K562 (cell line): ENCODE results near the gene SLC12A3. TPM values are rescaled to one million over a fixed set of nuclear protein-coding genes. Genes with fewer than 3 reads are reported as not detected.

Experiments used
- ATAC-seq: fragments of 200-7000 bp; cut with Tn5 transposase; 3 replicates; pipeline ENCODE4 v1.9.1; 2020; ENCODE audit warnings: moderate library complexity
- BruUV-seq: library from RNA; stranded (reverse); fragments of 400-500 nt; replicated peaks from 2 replicates; lab custom pipeline; 2021; lab: Mats Ljungman, UMichigan
- CTCF ChIA-PET: fragments of 300-600 bp; formaldehyde crosslinking; extraction: SDS; loops from one replicate; lab custom pipeline; 2021; ENCODE audit warnings: low intra/inter-chr PET ratio; lab: Yijun Ruan, JAX
- POLR2A ChIA-PET: fragments of 300-600, 350-650 bp; sonication (Branson Sonifier 250); formaldehyde crosslinking; extraction: SDS; loops from one replicate; lab custom pipeline; 2021; ENCODE audit warnings: antibody characterized with exemption, inconsistent platforms; lab: Yijun Ruan, JAX
- DNase-seq, 4 experiments: peaks; one replicate each; pipeline versions ENCODE4 v3.0.0 to v3.0.0-alpha.2; 2011 to 2018; ENCODE audit warnings: low spot score in 3 of 4, mixed read lengths in 3 of 4; ENCODE audit errors: extremely low read depth in 1 of 4
- FAIRE-seq: peaks from 2 replicates; lab custom pipeline; 2011; peaks lifted over from hg19 to GRCh38; lab: Jason Lieb, UNC
- H2AFZ ChIP-seq: 2 replicates; pipeline ENCODE4 v1.6.0; 2011; ENCODE audit warnings: low read depth, low read length, control low read depth, inconsistent platforms
- H3K27ac ChIP-seq: fragments of 200-600 bp; 3 replicates; pipeline ENCODE4 v1.8.0; 2011; ENCODE audit warnings: low read depth, mild to moderate bottlenecking, control low read depth, inconsistent platforms, low read length, moderate library complexity, mixed read lengths; ENCODE audit errors: extremely low read depth
- H3K27me3 ChIP-seq, 2 experiments: fragments of 300-600 bp in 1 of 2; 2 replicates in 1 of 2; 3 replicates in 1 of 2; pipeline versions ENCODE4 v1.6.0 to v1.8.0; 2011; ENCODE audit warnings: inconsistent platforms in 2 of 2, low read length in 2 of 2, mild to moderate bottlenecking in 1 of 2, mixed read lengths in 1 of 2, moderate library complexity in 1 of 2; ENCODE audit not compliant: control insufficient read depth in 2 of 2, insufficient read depth in 2 of 2
- H3K36me3 ChIP-seq: fragments of 300-600 bp; 3 replicates; pipeline ENCODE4 v1.8.0; 2011; ENCODE audit warnings: mild to moderate bottlenecking, low read length, inconsistent platforms; ENCODE audit not compliant: control insufficient read depth, insufficient read depth
- H3K4me1 ChIP-seq, 2 experiments: fragments of 200-600 bp in 1 of 2; replicated peaks in 1 of 2; 2 replicates in 1 of 2; 3 replicates in 1 of 2; pipeline versions ENCODE4 v1.5.1 to v1.8.0; 2011; ENCODE audit warnings: inconsistent platforms in 2 of 2, low read length in 2 of 2, mild to moderate bottlenecking in 1 of 2, mixed read lengths in 1 of 2, moderate library complexity in 1 of 2; ENCODE audit not compliant: control insufficient read depth in 2 of 2, insufficient read depth in 2 of 2
- H3K4me2 ChIP-seq: 2 replicates; pipeline ENCODE4 v1.6.1; 2011; ENCODE audit warnings: low read length, control low read depth, inconsistent platforms, mixed read lengths; ENCODE audit not compliant: insufficient read depth
- H3K4me3 ChIP-seq: fragments of 200-600 bp; sonication (generic), shearing (Covaris generic); 2 replicates; pipeline ENCODE4 v1.5.1; 2016; ENCODE audit warnings: control low read depth, inconsistent platforms
- H3K79me2 ChIP-seq: fragments of 200-600 bp; 3 replicates; pipeline ENCODE4 v1.8.0; 2011; ENCODE audit warnings: low read length, inconsistent platforms; ENCODE audit not compliant: control insufficient read depth, insufficient read depth
- H3K9ac ChIP-seq, 2 experiments: 2 replicates each; pipeline versions ENCODE4 v1.6.0 to v1.6.1; 2011; ENCODE audit warnings: low read depth in 2 of 2, low read length in 2 of 2, control low read depth in 1 of 2, inconsistent platforms in 1 of 2, mild to moderate bottlenecking in 1 of 2, mixed read lengths in 1 of 2; ENCODE audit not compliant: insufficient read depth in 1 of 2
- H3K9me1 ChIP-seq: one replicate; pipeline ENCODE4 v1.6.0; 2011; ENCODE audit warnings: inconsistent platforms, mild to moderate bottlenecking, low read length, moderate library complexity; ENCODE audit not compliant: control insufficient read depth, insufficient read depth
- H3K9me3 ChIP-seq: replicated peaks from 2 replicates; pipeline ENCODE4 v1.5.1; 2011; ENCODE audit warnings: low read depth, low read length, inconsistent platforms; ENCODE audit not compliant: control insufficient read depth, insufficient read depth
- H4K20me1 ChIP-seq: replicated peaks from 2 replicates; pipeline ENCODE4 v1.6.1; 2011; ENCODE audit warnings: low read length, inconsistent platforms, mixed read lengths; ENCODE audit not compliant: control insufficient read depth, insufficient read depth
- ATF1 ChIP-seq, 2 experiments: fragments of 450-650 bp in 1 of 2; IDR thresholded peaks; 2 replicates each; pipeline ENCODE4 v1.6.1; 2016; ENCODE audit warnings: missing compliant biosample characterization in 1 of 2, missing genetic modification characterization in 1 of 2
- CBFA2T2 ChIP-seq: fragments of 450-650 bp; conservative IDR thresholded peaks from 2 replicates; pipeline ENCODE4 v1.6.1; 2017; ENCODE audit warnings: mild to moderate bottlenecking
- CBX5 ChIP-seq: IDR thresholded peaks from 2 replicates; pipeline ENCODE4 v1.6.1; 2014; ENCODE audit warnings: low read depth, borderline replicate concordance
- CHD2 ChIP-seq: IDR thresholded peaks from 2 replicates; pipeline ENCODE4 v1.6.1; 2011; ENCODE audit warnings: low read depth, low read length
- CREBBP ChIP-seq: IDR thresholded peaks from one replicate; pipeline ENCODE4 v1.6.1; 2012; ENCODE audit warnings: low read depth, mild to moderate bottlenecking, control low read depth, inconsistent platforms, low read length
- FOXM1 ChIP-seq, 2 experiments: fragments of 450-650 bp in 1 of 2; sonication (generic) in 1 of 2; formaldehyde crosslinking in 1 of 2; IDR thresholded peaks; 2 replicates each; pipeline versions ENCODE4 v1.6.1 to v1.9.0; 2017 to 2022; ENCODE audit warnings: low read depth in 2 of 2, mild to moderate bottlenecking in 2 of 2, missing genetic modification reagents in 1 of 2, moderate library complexity in 1 of 2
- GTF2F1 ChIP-seq: IDR thresholded peaks from 2 replicates; pipeline ENCODE4 v1.6.1; 2011; ENCODE audit warnings: low read depth, low read length, improper control_type of control experiment
- HMGXB4 ChIP-seq: sonication (generic); formaldehyde crosslinking; IDR thresholded peaks from 2 replicates; pipeline ENCODE4 v1.8.1; 2023; ENCODE audit warnings: mild to moderate bottlenecking, missing genetic modification reagents
- NFRKB ChIP-seq: fragments of 450-650 bp; IDR thresholded peaks from 2 replicates; pipeline ENCODE4 v1.6.1; 2016; ENCODE audit warnings: low read depth
- SP1 ChIP-seq: sonication (generic); formaldehyde crosslinking; IDR thresholded peaks from 2 replicates; pipeline ENCODE4 v1.8.1; 2022; ENCODE audit warnings: mild to moderate bottlenecking, missing genetic modification reagents
- TAF15 ChIP-seq: fragments of 200-400 bp; formaldehyde crosslinking; IDR thresholded peaks from 2 replicates; pipeline ENCODE4 v1.6.1; 2017; ENCODE audit warnings: mild to moderate bottlenecking, low read depth, low read length, moderate library complexity
- ZNF124 ChIP-seq: sonication (generic); formaldehyde crosslinking; IDR thresholded peaks from 2 replicates; pipeline ENCODE4 v1.8.1; 2022; ENCODE audit warnings: missing genetic modification reagents
- ZNF316 ChIP-seq: fragments of 450-650 bp; IDR thresholded peaks from 2 replicates; pipeline ENCODE4 v1.6.1; 2016
- WGBS: fragments of 100-300 bp; shearing (Covaris generic); methylation state at CpG from one replicate; pipeline ENCODE4 v1.1.6; 2016; ENCODE audit warnings: low coverage, mixed read lengths; ENCODE audit not compliant: insufficient coverage; ENCODE audit errors: missing lambda C conversion rate; 5-methylcytosine and 5-hydroxymethylcytosine counted together
- in situ Hi-C: fragments of 300-500 bp; cut with MboI; formaldehyde crosslinking; loops from 4 replicates; pipeline ENCODE4 v1.15.0; 2018; ENCODE audit warnings: inconsistent platforms, mixed read lengths
- intact Hi-C: fragments of 100-400 bp; cut with micrococcal nuclease; formaldehyde crosslinking; loops from 2 replicates; pipeline ENCODE4 v1.14.2; 2022
- polyA plus RNA-seq, 8 experiments: library from polyadenylated mRNA; depleted of rRNA in 4 of 8; stranded (reverse) in 5 of 8; unstranded in 3 of 8; fragments of >200 nt; fragmentation: Nextera tagmentation in 2 of 8; fragmentation: Illumina TruSeq in 1 of 8; extraction: Ambion mirVana in 2 of 8; extraction: Trizol in 1 of 8; gene quantifications; 2 replicates each; pipeline versions ENCODE4 v1.2.1 to v1.2.3, GENCODE V29; 2011 to 2014; ENCODE audit warnings: inconsistent platforms in 1 of 8, missing spikeins in 1 of 8
- total RNA-seq, 7 experiments: library from RNA; depleted of rRNA in 6 of 7; stranded (reverse); fragments of >200 nt in 6 of 7; fragmentation: Illumina TruSeq in 2 of 7; extraction: Trizol in 2 of 7; gene quantifications; 2 replicates each; pipeline versions ENCODE4 v1.2.1 to v1.2.3, GENCODE V29; 2011 to 2021; ENCODE audit warnings: low replicate concordance in 1 of 7
- TF ChIP-seq, protein P1 (sequence below), 2 experiments: fragments of 450-650 bp in 1 of 2; sonication (generic) in 1 of 2; formaldehyde crosslinking in 1 of 2; IDR thresholded peaks in 1 of 2; conservative IDR thresholded peaks in 1 of 2; 2 replicates each; pipeline versions ENCODE4 v1.6.1 to v1.8.1; 2016 to 2023; ENCODE audit warnings: mild to moderate bottlenecking in 2 of 2, moderate library complexity in 2 of 2, inconsistent platforms in 1 of 2, missing genetic modification reagents in 1 of 2
- TF ChIP-seq, protein P2 (sequence below): fragments of 250-450 bp; sonication (Bioruptor Pico); IDR thresholded peaks from 2 replicates; pipeline ENCODE4 v1.4.0; 2020; ENCODE audit warnings: mild to moderate bottlenecking, moderate library complexity

The SLC12A3 gene
- total and polyA plus RNA-seq, 9 of the 15 experiments (the other 6 are each of a cell fraction or from before 2014, with no cell fraction given), result not detected

DNA sequence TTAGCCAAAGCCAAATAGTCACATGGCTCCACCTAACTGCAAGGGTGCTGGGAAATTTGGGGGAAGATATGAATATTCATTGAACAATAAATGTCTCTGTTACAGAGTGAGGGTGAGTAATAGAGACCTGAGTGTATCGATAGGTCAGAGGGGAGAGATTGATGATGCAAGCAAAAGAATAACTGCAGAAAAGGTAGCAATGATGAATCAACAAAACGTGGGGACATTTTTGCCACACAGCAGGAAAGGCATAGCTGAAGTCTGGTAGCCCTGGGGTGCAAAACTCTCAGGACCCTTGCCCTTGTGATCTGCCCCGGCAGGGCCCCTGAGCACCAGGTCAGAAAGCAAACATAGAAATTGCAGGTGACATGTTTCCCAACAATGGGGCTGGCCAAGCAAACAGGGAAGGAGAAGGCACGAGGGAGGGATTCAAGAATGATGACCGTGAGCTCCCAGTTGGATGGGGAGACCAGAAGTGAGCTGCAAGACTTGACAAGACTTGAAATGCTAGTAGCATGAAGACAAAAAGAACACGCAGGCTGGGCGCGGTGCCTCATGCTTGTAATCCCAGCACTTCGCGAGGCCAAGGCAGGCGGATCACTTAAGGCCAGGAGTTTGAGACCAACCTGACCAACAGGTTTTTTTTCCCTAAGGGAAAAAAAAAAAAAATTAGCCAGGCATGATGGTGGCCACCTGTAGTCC is 54.2 kb downstream of the SLC12A3 start:
- in situ Hi-C loops (no loop called here), intact Hi-C loops (no loop called here)
- no peaks in the 10 kb centered on the region for H3K9me3 ChIP-seq
- no peak for DNase-seq
- H3K79me2 ChIP-seq, result no peaks in the 10 kb centered on the region
- no peak overlapping the region for H2AFZ ChIP-seq
- no peak overlapping the region for H3K9ac ChIP-seq
- no peak; the same call in 2 of the 3 replicates for ATAC-seq
- H3K4me3 ChIP-seq, result no peak overlapping the region
- no peaks in the 10 kb centered on the region for H3K36me3 ChIP-seq
- ChIA-PET CTCF (no interaction called here), POLR2A (interaction anchor here (0.6 to 5.5 kb wide), 6 partner anchors 9 to 1004 kb away, joined by 3 to 79 read pairs (median 4); partner anchors contain the start of gene HERPUD1)
- H3K4me1 ChIP-seq, result no peaks in the 10 kb centered on the region; a peak in 1 of 5 replicates
- no peak overlapping the region for H3K4me2 ChIP-seq
- no peaks in the 10 kb centered on the region for H3K9me1 ChIP-seq
- peaks cover 39 to 56% of the 10 kb centered on the region in 2 experiments; a peak in 4 of 5 replicates for H3K27me3 ChIP-seq
- no peak for FAIRE-seq
- H4K20me1 ChIP-seq, result peaks cover 4% of the 10 kb centered on the region
- H3K27ac ChIP-seq, result no peak overlapping the region
- no TSS peak for BruUV-seq
- WGBS, result 10% methylated on average over 11 of the region's 11 CpGs
- TF ChIP-seq, protein P1, sequence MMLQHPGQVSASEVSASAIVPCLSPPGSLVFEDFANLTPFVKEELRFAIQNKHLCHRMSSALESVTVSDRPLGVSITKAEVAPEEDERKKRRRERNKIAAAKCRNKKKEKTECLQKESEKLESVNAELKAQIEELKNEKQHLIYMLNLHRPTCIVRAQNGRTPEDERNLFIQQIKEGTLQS (IDR thresholded peaks at IDR 0.05), result peak; percentile 63
- TF ChIP-seq, protein P1 (CRISPR knock-in tag; conservative IDR thresholded peaks at IDR 0.05), result no peak
- no peak for TF ChIP-seq FOXM1 (IDR thresholded peaks at IDR 0.05; ENCODE audit: low read depth)
- no peak for TF ChIP-seq FOXM1 (CRISPR knock-in tag; IDR thresholded peaks at IDR 0.05; ENCODE audit: low read depth)
- TF ChIP-seq SP1 (CRISPR knock-in tag), result no peak
- TF ChIP-seq TAF15, result no peak
- TF ChIP-seq CBX5, result no peak
- TF ChIP-seq ZNF124 (CRISPR knock-in tag), result no peak
- TF ChIP-seq GTF2F1, result no peak
- TF ChIP-seq, protein P2, sequence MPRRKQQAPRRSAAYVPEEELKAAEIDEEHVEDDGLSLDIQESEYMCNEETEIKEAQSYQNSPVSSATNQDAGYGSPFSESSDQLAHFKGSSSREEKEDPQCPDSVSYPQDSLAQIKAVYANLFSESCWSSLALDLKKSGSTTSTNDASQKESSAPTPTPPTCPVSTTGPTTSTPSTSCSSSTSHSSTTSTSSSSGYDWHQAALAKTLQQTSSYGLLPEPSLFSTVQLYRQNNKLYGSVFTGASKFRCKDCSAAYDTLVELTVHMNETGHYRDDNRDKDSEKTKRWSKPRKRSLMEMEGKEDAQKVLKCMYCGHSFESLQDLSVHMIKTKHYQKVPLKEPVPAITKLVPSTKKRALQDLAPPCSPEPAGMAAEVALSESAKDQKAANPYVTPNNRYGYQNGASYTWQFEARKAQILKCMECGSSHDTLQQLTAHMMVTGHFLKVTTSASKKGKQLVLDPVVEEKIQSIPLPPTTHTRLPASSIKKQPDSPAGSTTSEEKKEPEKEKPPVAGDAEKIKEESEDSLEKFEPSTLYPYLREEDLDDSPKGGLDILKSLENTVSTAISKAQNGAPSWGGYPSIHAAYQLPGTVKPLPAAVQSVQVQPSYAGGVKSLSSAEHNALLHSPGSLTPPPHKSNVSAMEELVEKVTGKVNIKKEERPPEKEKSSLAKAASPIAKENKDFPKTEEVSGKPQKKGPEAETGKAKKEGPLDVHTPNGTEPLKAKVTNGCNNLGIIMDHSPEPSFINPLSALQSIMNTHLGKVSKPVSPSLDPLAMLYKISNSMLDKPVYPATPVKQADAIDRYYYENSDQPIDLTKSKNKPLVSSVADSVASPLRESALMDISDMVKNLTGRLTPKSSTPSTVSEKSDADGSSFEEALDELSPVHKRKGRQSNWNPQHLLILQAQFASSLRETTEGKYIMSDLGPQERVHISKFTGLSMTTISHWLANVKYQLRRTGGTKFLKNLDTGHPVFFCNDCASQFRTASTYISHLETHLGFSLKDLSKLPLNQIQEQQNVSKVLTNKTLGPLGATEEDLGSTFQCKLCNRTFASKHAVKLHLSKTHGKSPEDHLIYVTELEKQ (CRISPR knock-in tag), result no peak
- no peak for TF ChIP-seq CHD2
- TF ChIP-seq ATF1 (CRISPR knock-in tag; IDR thresholded peaks at IDR 0.05), result no peak
- no peak for TF ChIP-seq ATF1 (tag; IDR thresholded peaks at IDR 0.05)
- no peak for TF ChIP-seq CREBBP
- TF ChIP-seq ZNF316, result 0 out of 2 replicates have a peak, but pooled peaks have one; percentile 29
- TF ChIP-seq CBFA2T2, result no peak
- TF ChIP-seq HMGXB4 (CRISPR knock-in tag), result no peak
- no peak for TF ChIP-seq NFRKB
